ENCODE data around the gene CCNC. TPM values are rescaled to one million over a fixed set of nuclear protein-coding genes. Genes with fewer than 3 reads are reported as not detected.

Gene CCNC, protein sequence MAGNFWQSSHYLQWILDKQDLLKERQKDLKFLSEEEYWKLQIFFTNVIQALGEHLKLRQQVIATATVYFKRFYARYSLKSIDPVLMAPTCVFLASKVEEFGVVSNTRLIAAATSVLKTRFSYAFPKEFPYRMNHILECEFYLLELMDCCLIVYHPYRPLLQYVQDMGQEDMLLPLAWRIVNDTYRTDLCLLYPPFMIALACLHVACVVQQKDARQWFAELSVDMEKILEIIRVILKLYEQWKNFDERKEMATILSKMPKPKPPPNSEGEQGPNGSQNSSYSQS
- 38.5 and 40.4 TPM in 2 replicates for total RNA-seq

- intact Hi-C loops (cut with micrococcal nuclease) = loop anchor here (1.0 to 5.0 kb wide), 5 partner anchors 20 to 1314 kb away; partner anchors contain the start of genes ASCC3, PNISR and USP45
Observed at GRCh38 chr6:99568103-99568933, at the start of gene CCNC. CCNC (minus strand) TSS chr6:99568660; CDS start chr6:99568527, 133 bp downstream.

- intact Hi-C loops (cut with micrococcal nuclease) = no loop called here
Observed at GRCh38 chr6:99617131-99617530, 48.7 kb upstream of the CCNC start.

DNA sequence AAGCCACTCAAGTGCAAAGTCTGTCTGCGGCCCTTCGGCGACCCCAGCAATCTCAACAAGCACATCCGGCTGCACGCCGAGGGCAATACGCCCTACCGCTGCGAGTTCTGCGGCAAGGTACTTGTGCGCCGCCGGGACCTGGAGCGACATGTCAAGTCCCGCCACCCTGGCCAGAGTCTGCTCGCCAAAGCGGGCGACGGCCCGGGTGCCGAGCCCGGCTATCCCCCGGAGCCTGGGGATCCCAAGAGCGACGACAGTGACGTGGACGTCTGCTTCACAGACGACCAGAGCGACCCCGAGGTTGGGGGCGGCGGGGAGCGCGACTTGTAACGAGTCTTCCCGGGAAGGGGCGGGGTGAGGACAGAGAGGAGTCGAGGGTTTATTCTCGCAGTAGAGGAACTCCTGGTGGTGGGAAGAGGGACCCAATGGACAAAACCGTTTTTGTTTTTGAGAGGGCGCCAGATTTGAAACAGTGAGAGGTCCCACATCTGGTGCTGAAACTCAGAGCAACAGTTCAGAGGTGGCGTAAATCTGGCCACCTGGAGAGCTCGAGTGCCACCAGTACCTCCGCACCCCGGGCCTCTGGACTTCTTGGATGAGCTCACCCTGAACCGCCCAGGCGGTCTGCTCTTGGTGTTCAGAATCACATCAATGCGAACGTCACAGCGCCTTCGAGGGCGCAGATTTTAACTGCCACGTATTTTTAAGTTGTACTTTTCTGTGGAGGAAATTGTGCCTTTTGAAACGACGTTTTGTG is 46.1 kb upstream of the CCNC start:
- intact Hi-C loops (cut with micrococcal nuclease) = loop anchor here (1.0 kb wide), 1 partner anchor 8 kb away; the partner anchor contains the start of gene PRDM13

DNA sequence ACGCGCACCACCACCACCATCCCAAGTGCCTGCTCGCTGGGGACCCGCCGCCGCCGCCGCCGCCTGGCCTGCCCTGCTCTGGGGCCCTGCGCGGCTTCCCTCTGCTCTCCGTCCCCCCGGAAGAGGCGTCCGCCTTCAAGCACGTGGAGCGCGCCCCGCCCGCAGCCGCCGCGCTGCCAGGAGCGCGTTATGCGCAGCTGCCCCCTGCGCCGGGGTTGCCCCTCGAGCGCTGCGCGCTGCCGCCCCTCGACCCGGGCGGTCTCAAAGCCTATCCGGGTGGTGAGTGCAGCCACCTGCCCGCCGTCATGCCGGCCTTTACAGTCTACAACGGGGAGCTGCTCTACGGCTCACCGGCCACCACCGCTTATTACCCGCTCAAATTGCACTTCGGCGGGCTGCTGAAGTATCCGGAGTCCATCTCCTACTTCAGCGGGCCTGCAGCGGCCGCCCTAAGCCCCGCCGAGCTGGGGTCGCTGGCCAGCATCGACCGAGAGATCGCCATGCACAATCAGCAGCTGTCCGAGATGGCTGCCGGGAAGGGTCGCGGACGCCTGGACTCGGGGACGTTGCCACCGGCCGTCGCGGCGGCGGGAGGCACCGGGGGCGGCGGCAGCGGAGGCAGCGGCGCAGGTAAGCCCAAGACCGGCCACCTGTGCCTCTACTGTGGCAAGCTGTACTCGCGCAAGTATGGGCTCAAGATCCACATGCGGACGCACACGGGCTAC is 45.4 kb upstream of the CCNC start:
- intact Hi-C loops (cut with micrococcal nuclease) = loop anchor here (1.0 kb wide), 1 partner anchor 8 kb away; the partner anchor contains the start of gene PRDM13

DNA sequence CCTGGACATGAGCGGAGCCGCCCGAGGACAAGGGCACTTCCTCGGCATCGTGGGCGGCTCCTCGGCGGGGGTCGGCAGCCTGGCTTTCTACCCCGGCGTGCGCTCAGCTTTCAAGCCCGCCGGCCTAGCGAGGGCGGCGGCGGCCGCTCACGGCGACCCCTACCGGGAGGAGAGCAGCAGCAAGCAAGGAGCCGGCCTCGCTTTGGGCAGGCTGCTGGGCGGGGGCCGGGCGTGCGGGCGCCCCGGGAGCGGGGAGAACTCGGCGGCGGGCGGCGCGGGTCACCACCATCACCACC is 44.9 kb upstream of the CCNC start:
- intact Hi-C loops (cut with micrococcal nuclease) = no loop called here

GRCh38 chr6:99612551-99613408 is 44.3 kb upstream of the CCNC start:
- intact Hi-C loops (cut with micrococcal nuclease) = no loop called here

DNA sequence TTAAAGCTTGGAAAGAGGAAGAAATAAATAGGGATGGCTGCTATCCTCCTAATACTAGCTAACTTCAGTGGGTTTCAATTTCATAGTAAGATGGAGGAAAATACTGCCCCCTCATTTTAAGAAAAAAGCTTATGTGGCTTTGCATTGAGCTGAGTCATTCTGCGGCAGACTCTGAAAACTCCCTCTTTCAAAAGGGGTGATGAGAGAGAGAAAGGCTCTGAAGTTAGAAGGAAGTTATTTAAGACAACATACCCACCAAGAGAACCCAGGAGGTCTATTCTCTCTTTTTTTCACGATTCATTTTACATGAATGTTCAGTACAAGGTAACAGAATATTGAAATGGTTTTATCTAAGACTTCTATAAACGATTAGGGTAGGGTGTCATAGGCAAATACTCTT is 42.7 kb upstream of the CCNC start:
- intact Hi-C loops (cut with micrococcal nuclease) = no loop called here

DNA sequence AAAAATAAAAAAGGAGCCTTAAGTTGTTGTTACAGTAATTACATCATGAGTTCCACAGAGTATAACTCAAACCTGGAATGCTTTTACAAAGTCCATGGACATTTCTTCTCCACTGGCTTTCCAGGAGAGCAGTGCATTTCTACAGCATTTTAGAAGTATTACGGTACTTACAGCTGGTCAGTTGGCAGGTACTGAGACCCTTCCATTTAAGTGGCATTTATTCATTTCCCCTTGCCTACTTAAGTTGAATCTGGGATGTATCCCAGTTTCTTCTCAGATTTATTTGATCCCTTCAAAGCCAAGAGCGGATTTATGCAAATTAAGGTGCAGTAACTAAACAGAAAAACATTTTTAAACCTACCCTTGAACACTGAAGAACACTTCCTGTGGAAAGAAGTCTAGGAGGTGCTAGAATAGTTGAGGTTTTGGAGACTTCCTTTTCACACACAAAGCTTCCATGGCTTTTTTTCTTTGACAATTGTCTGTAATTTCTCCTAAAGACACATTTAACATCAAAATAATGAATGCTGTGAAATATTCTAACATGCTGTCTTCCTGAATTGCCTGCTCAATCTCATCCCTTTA is 41.5 kb upstream of the CCNC start:
- intact Hi-C loops (cut with micrococcal nuclease) = loop anchor here (5.0 kb wide), 3 partner anchors 778 to 1792 kb away; partner anchors contain the start of gene POU3F2

- intact Hi-C loops (cut with micrococcal nuclease) = loop anchor here (5.0 kb wide), 3 partner anchors 777 to 1793 kb away; partner anchors contain the start of gene POU3F2
Observed at GRCh38 chr6:99608886-99609482, 40.5 kb upstream of the CCNC start.

DNA sequence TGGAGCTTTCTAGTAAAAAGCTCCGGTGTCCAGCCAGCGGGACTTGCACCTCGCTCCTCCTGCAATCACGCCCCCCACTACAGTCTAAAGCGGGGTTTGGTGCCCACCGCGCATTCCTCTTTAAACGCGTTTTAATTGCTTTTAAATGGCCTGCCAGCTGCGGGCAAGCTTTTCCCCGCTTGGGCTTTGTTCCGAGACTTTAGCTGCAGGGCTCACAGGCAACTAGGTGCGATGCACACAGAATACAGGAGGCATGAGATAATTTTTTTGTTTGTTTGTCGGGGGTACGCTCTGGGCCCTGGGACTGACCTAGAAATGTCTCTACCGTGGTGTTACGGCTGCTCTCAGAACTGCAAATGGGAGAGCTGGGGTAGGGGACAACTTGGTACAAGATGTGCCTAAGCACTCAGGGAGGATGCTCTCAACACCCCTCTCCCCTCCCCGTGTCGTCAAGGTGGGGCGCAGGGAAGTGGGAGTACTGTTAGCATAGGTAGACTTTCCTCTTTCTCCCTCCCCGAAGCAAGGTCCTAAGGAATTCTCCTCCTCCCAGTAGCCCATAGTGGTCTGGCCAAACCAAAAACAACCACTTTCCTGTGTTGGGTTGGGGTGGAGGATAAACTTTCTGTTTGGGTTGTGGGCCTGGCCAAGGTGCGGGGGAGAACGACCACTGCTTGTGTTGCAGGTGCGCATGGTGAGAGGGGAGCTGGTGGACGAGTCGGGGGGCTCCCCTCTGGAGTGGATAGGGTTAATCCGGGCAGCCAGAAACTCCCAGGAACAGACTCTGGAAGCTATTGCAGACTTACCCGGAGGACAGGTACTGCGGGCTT is 39.8 kb upstream of the CCNC start:
- intact Hi-C loops (cut with micrococcal nuclease) = loop anchor here (5.0 kb wide), 3 partner anchors 776 to 1794 kb away; partner anchors contain the start of gene POU3F2

DNA sequence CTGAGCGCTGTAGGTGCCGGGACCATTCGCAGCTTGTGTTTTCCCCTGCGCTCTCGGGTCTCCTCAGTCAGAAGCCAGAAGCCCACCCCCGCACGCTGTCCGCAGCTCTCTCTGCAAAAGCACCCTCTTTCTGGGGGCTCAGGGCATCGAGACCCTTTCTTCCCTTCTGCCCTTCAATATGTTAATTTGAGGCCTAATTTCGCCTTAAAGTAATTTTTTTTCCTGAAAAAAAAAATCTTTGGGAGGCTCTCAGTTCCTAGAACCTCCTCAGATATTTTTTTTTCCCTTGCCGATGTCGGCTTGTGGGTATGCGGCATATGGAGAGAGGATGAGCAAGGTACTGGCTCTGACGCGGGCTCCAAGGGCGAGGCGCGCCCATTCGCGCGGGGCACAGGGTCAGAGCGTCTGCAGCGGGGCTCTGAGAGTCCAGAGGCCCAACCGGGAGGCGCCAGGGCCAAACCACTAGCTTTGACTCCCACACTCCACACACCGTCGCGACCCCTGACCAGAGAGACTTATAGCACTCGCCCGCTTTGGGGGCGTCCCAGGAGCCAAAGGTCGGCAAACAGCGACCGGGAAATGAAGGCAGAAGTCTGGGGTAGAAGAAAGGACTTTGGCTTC is 39.1 kb upstream of the CCNC start:
- intact Hi-C loops (cut with micrococcal nuclease) = loop anchor here (5.0 kb wide), 3 partner anchors 775 to 1795 kb away; partner anchors contain the start of gene POU3F2

DNA sequence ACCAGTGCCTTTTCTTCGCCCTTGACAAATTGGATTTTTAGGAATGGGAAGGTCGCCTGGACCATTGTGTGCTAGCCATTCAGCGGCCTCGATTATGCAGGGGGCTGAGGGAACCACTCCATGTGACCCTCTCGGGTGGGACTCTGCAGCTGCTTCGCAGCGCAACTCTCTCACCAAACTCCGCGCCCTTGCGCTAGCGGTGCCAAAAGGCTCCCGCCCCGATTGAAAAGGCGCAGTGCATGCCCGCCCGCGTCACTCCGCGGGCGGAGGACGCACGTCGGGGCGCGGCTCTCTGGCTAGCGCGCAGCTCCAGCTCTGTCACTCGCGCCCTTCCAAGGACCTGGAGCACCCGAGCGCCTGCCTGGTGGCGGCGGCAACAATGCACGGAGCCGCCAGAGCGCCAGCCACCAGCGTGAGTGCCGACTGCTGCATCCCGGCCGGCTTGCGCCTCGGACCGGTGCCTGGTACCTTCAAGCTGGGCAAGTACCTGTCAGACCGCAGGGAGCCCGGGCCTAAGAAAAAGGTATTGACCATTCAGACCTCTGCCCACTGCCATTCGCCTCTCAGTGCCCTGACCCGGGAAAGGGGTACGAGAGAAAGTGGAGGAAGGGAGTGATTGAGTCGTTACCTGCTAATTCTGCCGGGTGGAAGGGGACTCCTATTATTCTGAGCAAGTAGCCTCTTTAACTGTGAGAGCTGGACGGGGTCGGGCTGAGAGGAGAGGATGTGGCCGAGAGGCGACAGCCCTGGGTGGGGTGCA is 38.4 kb upstream of the CCNC start, which contains the start of gene PRDM13:
Gene PRDM13, plus strand, starts transcription at position 178 of the 760 bp plus-strand sequence. Its CDS starts 202 bp downstream, at position 380.
- intact Hi-C loops (cut with micrococcal nuclease) = loop anchor here (1.0 to 5.0 kb wide), 4 partner anchors 7 to 1795 kb away; partner anchors contain the start of gene POU3F2

DNA sequence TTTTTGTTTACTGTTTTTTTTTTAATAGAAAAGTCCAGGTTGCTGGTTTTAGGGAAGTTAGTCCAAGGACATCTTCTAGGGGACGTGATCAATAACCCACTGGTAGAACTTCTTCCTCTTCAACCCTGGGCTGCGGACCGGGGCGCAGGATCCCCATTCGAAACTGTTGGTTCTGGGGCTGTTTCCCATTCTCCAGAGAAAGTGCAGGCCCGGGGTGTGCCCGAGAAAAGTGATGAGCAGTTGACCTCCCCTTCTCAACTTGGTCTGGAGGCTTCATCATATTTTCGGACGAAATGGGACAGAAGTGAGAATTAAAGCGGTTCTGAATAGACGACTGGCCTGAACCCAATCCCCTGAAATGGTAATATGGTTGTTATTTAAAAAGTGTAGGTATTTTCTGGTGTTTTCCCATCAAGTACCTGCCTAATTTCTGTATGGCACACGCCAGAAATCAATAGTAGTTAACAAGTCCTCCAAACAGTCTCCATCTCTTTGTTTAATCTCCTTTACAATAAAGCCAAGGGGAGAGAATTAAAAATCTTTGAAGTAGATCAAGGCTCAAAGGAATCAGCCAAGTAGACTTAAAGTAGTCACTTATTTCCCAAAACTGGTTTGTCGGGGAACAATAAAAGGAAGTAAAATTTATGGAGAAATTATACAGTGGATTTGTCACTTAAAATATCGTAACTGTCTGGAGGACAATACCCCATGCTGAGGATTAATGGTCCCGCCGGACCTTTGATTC is 37.6 kb upstream of the CCNC start:
- intact Hi-C loops (cut with micrococcal nuclease) = loop anchor here (1.0 to 5.0 kb wide), 6 partner anchors 8 to 1796 kb away; partner anchors contain the start of gene POU3F2

- intact Hi-C loops (cut with micrococcal nuclease) = loop anchor here (2.0 to 5.0 kb wide), 5 partner anchors 14 to 1797 kb away; partner anchors contain the start of gene POU3F2
Observed at GRCh38 chr6:99605074-99605734, 36.7 kb upstream of the CCNC start.

Measured in T-helper 2 cell treated with Interferon-gamma antibody and Interleukin-4, amounts not matched to agents 100 ng/mL and 5 ng/mL, for 36 hours (primary cell).